Measurements from ENCODE around the gene OSBPL5. TPM values are rescaled to one million over a fixed set of nuclear protein-coding genes. Genes with fewer than 3 reads are reported as not detected.

The OSBPL5 gene
- total RNA-seq, 2 experiments from 2014 or later: 10.1 to 11.0 TPM

- no peak overlapping the region for H3K4me3 Mint-ChIP-seq
These were observed 38.3 kb upstream of the OSBPL5 start for GRCh38 chr11:3203221-3204043.

GRCh38 chr11:3202759-3203158, 37.6 kb upstream of the OSBPL5 start:
- no peak for ATAC-seq

More at GRCh38 chr11:3203221-3204043, 38.3 kb upstream of the OSBPL5 start:
- Mint-ChIP-seq H3K27me3 (ENCODE audit: low read depth) (peaks cover 11% of the 10 kb centered on the region), H3K27ac (no peak overlapping the region), H3K9me3 (ENCODE audit: insufficient read depth) (no peaks in the 10 kb centered on the region), H3K4me1 (ENCODE audit: low read depth) (peaks cover 3% of the 10 kb centered on the region), H3K36me3 (ENCODE audit: low read depth) (no peaks in the 10 kb centered on the region)
- ATAC-seq: no peak
- ChIA-PET CTCF (no interaction called here), POLR2A (no interaction called here)
- DNase-seq: no peak

DNA sequence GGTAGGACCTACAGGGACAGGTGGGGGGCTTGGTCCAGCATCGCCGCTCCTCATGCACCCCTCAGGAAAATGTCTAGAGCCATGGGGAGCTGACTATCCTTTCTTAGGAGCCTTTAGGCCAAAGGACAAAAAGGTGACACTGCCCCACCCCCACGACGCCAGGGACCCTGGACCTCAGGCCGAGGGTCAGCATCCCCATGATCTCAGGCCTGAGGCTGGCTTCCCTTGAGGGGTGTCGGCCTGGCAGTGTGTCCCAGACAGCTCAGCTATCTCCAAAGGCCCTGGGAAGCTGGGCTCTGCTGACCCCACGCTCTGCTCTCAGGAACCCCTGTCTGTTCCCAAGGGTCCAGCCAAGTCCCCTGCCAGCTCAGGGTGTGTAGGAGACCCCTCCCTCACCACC, 37.2 kb upstream of the OSBPL5 start:
- ATAC-seq: no peak
- Mint-ChIP-seq H3K4me3 (no peak overlapping the region), H3K4me1 (ENCODE audit: low read depth) (peaks cover 3% of the 10 kb centered on the region), H3K27ac (no peak overlapping the region), H3K27me3 (ENCODE audit: low read depth) (peaks cover 11% of the 10 kb centered on the region), H3K9me3 (ENCODE audit: insufficient read depth) (no peaks in the 10 kb centered on the region), H3K36me3 (ENCODE audit: low read depth) (no peaks in the 10 kb centered on the region)
- no peak for DNase-seq
- POLR2A ChIA-PET: no interaction called here
- CTCF ChIA-PET: interaction anchor here (1.0 kb wide), 1 partner anchor 206 kb away, joined by 3 read pairs; no protein-coding TSS in a partner anchor

More at GRCh38 chr11:3202759-3203158, 37.6 kb upstream of the OSBPL5 start:
- H3K4me3 Mint-ChIP-seq: no peak overlapping the region
- H3K4me1 Mint-ChIP-seq (ENCODE audit: low read depth): peaks cover 3% of the 10 kb centered on the region
- no peak for DNase-seq
- ChIA-PET POLR2A (no interaction called here), CTCF (interaction anchor here (1.0 kb wide), 1 partner anchor 206 kb away, joined by 3 read pairs; no protein-coding TSS in a partner anchor)
- no peak overlapping the region for H3K27ac Mint-ChIP-seq
- H3K9me3 Mint-ChIP-seq (ENCODE audit: insufficient read depth): no peaks in the 10 kb centered on the region
- H3K27me3 Mint-ChIP-seq (ENCODE audit: low read depth): peaks cover 11% of the 10 kb centered on the region
- no peaks in the 10 kb centered on the region for H3K36me3 Mint-ChIP-seq (ENCODE audit: low read depth)

DNA sequence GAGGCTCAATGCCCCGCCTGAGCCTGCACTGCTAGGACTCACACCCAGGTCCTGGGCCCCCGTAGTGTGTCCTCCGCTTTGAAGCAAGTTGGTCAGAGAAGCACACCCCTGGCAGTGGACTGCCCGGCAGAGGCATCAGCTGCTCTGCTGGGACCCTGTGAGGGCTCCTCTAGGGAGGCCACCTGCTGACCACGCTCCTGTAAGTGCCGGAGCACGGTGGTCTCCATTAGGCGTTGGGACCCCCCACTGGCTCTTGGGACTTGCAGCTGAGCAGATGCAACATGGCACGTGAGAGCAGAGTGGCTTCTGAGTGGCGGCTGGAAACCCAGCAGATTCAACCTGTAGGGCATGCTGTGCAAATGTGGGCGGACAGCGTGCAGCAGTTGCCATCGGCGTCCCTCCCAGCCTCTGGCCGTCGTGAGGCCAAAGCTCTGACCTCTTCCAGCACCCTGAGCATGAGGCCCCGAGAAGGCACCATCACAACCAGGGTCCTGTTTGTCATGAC, 36.6 kb upstream of the OSBPL5 start:
- POLR2A ChIA-PET: no interaction called here
- no peak overlapping the region for H3K4me3 Mint-ChIP-seq
- CTCF ChIA-PET: interaction anchor here (1.0 kb wide), 1 partner anchor 207 kb away, joined by 3 read pairs; no protein-coding TSS in a partner anchor
- ATAC-seq: no peak
- peaks cover 11% of the 10 kb centered on the region for H3K27me3 Mint-ChIP-seq (ENCODE audit: low read depth)
- H3K9me3 Mint-ChIP-seq (ENCODE audit: insufficient read depth): no peaks in the 10 kb centered on the region
- no peaks in the 10 kb centered on the region for H3K36me3 Mint-ChIP-seq (ENCODE audit: low read depth)
- peaks cover 3% of the 10 kb centered on the region for H3K4me1 Mint-ChIP-seq (ENCODE audit: low read depth)
- no peak overlapping the region for H3K27ac Mint-ChIP-seq
- DNase-seq: no peak

DNA sequence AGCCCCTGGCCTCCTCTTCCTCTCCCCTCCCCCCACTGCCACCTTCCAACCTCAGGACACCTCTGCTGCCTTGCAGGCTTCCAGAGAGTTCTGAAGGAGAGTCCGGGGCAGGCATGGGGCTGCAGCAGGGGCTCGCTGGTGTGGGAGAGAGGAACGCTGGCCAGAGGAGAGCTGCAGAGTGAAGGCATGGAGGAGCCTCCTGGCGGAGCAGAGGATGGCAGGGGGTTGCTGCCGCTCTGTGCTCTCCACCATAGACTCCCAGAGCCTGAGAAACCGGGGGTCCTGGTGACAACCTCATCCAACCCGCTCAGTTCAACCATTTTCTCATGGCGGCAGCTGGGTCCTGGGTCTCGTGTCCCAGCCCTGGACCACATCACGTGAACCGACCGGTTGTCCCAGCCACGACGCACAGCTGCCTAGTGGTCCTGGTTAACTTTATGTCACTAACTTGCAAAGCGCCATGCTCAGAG, 36.0 kb upstream of the OSBPL5 start:
- no peak overlapping the region for H3K4me3 Mint-ChIP-seq
- ChIA-PET POLR2A (no interaction called here), CTCF (no interaction called here)
- no peaks in the 10 kb centered on the region for H3K9me3 Mint-ChIP-seq (ENCODE audit: insufficient read depth)
- H3K4me1 Mint-ChIP-seq (ENCODE audit: low read depth): peaks cover 3% of the 10 kb centered on the region
- no peak for DNase-seq
- H3K27ac Mint-ChIP-seq: no peak overlapping the region
- ATAC-seq: no peak
- no peaks in the 10 kb centered on the region for H3K36me3 Mint-ChIP-seq (ENCODE audit: low read depth)
- H3K27me3 Mint-ChIP-seq (ENCODE audit: low read depth): peaks cover 11% of the 10 kb centered on the region

DNA sequence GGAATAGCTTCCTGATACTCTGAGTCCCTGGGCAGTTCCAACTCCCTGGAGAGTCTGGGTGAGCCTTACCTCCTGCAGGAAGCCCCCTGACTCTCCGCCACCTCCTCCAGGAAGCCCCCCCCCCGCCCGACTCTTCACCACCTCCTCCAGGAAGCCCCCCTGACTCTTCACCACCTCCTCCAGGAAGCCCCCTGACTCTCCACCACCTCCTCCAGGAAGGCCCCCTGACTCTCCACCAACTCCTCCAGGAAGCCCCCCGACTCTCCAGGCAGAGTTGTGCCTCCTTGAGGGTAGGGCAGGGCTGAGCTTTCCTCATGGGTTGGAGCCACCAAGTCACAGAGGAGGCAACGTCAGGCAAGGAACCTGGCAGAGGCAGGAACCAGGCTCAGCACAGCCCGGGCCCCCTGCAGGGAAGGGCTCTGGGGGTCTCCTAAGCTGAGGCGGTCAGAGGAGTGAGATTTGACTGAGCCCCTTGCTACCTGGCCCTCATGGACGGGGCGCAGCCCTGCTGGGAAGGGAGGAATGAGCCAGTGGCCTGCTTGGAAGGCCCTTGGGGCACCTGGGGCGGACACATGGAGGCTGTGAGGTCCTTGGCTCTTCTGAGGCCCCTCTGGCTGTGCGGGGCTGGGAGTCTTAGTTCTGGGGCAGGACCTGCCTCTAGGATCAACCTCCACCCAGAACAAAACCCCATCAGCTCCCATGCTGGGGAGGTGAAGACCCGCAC, 35.4 kb upstream of the OSBPL5 start:
- H3K4me1 Mint-ChIP-seq (ENCODE audit: low read depth): peaks cover 3% of the 10 kb centered on the region
- H3K27ac Mint-ChIP-seq: no peak overlapping the region
- POLR2A ChIA-PET: no interaction called here
- H3K27me3 Mint-ChIP-seq (ENCODE audit: low read depth): peaks cover 11% of the 10 kb centered on the region
- no peak for DNase-seq
- ATAC-seq: no peak
- no peaks in the 10 kb centered on the region for H3K9me3 Mint-ChIP-seq (ENCODE audit: insufficient read depth)
- no peak overlapping the region for H3K4me3 Mint-ChIP-seq
- H3K36me3 Mint-ChIP-seq (ENCODE audit: low read depth): no peaks in the 10 kb centered on the region
- CTCF ChIA-PET: no interaction called here

DNA sequence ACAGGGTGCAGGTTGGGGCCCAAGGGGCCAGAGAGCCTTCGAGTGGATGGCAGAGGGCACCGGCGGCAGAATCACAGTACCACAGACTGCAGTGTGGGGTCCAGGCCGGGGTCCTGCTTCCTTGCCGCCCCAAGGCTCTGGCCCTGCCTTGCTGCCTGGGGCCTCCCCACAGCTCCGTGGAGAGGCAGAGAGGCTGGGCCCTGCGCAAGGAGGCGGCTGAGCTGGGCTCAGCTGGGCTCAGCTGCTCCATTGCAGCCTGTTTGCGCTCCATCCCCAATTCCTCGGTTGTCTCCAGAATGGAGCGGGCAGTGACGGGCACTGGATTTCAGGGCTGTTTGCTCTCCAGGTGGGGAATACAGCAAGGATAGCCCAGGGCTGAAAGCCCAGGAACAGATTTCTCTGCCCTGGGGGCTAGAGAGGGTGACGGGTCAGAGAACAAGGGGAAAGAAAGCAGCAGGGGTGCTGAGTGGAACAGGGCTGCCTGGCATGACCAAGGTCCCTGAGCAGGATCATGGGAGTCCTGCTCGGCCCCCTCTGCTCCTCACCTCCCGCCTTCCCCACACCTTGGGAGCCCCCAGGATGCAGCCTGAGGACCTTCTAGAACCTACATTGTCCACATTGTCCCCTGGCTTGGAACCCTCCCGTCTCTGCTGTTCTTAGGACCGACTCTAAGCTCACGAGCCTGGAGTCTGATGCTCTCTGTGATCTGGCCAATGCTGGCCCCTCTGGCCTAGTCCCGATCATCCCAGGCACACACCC, 34.6 kb upstream of the OSBPL5 start:
- DNase-seq (no peak), ATAC-seq (no peak)
- ChIA-PET CTCF (no interaction called here), POLR2A (no interaction called here)
- H3K4me3 Mint-ChIP-seq: no peak overlapping the region
- H3K36me3 Mint-ChIP-seq (ENCODE audit: low read depth): no peaks in the 10 kb centered on the region
- no peaks in the 10 kb centered on the region for H3K9me3 Mint-ChIP-seq (ENCODE audit: insufficient read depth)
- H3K27ac Mint-ChIP-seq: no peak overlapping the region
- H3K4me1 Mint-ChIP-seq (ENCODE audit: low read depth): peaks cover 3% of the 10 kb centered on the region
- peaks cover 11% of the 10 kb centered on the region for H3K27me3 Mint-ChIP-seq (ENCODE audit: low read depth)

DNA sequence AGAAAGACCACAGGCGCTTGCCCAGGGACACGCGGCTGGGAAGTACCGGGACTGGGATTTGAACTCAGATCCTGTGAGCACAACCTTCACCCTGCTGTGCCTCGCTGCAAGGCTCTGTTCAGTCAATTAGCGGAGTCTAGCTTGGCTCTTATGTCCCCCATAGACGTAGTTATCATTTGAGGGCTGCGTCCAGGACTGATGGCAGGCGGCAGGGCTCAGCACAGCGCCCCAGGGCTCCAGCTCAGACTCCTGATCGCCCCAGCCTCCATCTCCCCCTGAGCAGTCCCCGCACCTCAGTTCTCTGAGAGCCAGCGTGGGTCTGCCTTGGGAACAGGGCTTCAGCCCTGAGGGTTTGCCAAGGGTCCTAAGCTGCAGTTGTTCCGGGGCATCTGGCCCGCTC, 33.7 kb upstream of the OSBPL5 start:
- DNase-seq: no peak
- no peak overlapping the region for H3K4me3 Mint-ChIP-seq
- POLR2A ChIA-PET: no interaction called here
- no peaks in the 10 kb centered on the region for H3K9me3 Mint-ChIP-seq (ENCODE audit: insufficient read depth)
- no peak for ATAC-seq
- H3K27me3 Mint-ChIP-seq (ENCODE audit: low read depth): peaks cover 11% of the 10 kb centered on the region
- no peak overlapping the region for H3K27ac Mint-ChIP-seq
- no peaks in the 10 kb centered on the region for H3K36me3 Mint-ChIP-seq (ENCODE audit: low read depth)
- CTCF ChIA-PET: no interaction called here
- peaks cover 3% of the 10 kb centered on the region for H3K4me1 Mint-ChIP-seq (ENCODE audit: low read depth)

DNA sequence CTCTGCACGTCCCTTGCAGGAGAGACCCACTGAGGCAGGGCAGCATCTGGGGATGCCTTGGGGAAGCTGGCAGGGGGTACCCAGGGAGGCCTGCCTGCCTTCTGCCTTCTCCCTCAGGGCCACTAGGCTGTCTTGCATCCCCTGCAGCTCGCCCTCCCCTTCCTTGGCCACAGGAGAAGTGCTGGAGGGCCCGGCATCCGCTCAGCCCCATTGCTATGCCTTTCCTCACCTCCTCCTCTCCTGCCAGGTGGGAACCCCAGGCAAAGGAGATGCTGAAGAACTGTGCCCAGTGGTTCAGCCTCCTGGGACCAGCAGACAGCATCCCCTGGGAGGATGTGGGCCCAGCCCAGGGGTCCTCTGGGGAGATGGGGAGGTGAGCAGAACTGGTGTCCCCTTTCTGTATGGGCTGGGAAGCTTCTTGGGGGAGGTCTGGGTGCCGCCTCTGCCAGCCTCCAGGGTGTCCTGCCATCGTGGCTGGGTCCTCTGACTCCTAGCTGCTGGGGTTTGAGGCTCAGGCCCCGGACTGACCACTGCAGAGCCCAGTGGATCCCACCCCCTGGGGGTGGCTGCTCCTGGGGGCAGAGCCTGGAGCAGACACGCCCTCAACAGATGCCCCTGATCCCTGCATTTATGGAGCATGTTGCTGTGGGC, 32.9 kb upstream of the OSBPL5 start:
- DNase-seq (no peak), ATAC-seq (no peak)
- POLR2A ChIA-PET: no interaction called here
- no peak overlapping the region for H3K4me3 Mint-ChIP-seq
- H3K4me1 Mint-ChIP-seq (ENCODE audit: low read depth): peaks cover 3% of the 10 kb centered on the region
- peaks cover 9% of the 10 kb centered on the region for H3K27me3 Mint-ChIP-seq (ENCODE audit: low read depth)
- CTCF ChIA-PET: no interaction called here
- no peaks in the 10 kb centered on the region for H3K9me3 Mint-ChIP-seq (ENCODE audit: insufficient read depth)
- no peaks in the 10 kb centered on the region for H3K36me3 Mint-ChIP-seq (ENCODE audit: low read depth)
- no peak overlapping the region for H3K27ac Mint-ChIP-seq

GRCh38 chr11:3197044-3197695, 32.1 kb upstream of the OSBPL5 start:
- POLR2A ChIA-PET: no interaction called here

More at GRCh38 chr11:3197044-3197695, 32.1 kb upstream of the OSBPL5 start:
- DNase-seq (no peak), ATAC-seq (no peak)
- H3K36me3 Mint-ChIP-seq (ENCODE audit: low read depth): no peaks in the 10 kb centered on the region
- H3K4me3 Mint-ChIP-seq: no peak overlapping the region
- no peaks in the 10 kb centered on the region for H3K9me3 Mint-ChIP-seq (ENCODE audit: insufficient read depth)
- no peaks in the 10 kb centered on the region for H3K4me1 Mint-ChIP-seq (ENCODE audit: low read depth)
- CTCF ChIA-PET: no interaction called here
- H3K27me3 Mint-ChIP-seq (ENCODE audit: low read depth): peaks cover 3% of the 10 kb centered on the region
- no peak overlapping the region for H3K27ac Mint-ChIP-seq
